ENCODE measurements around the gene ELL.

GRCh38 chr19:18507727-18508440 lies 14.0 kb downstream of the ELL start:
- TF ChIP-seq CTCF (IDR thresholded peaks at IDR 0.05) (no peak), POLR2A (IDR thresholded peaks at IDR 0.05) (no peak)

Data from esophagus squamous epithelium (tissue), 4 donors.